Pericardium fibroblast (primary cell): ENCODE results near the gene FTSJ3. TPM values are rescaled to one million over a fixed set of nuclear protein-coding genes. Genes with fewer than 3 reads are reported as not detected.

Experiments used
- total RNA-seq: library from RNA; depleted of rRNA; stranded (reverse); fragments of >200 nt; gene quantifications from 2 replicates; pipeline ENCODE4 v1.2.3, GENCODE V29; 2015

FTSJ3 gene, protein sequence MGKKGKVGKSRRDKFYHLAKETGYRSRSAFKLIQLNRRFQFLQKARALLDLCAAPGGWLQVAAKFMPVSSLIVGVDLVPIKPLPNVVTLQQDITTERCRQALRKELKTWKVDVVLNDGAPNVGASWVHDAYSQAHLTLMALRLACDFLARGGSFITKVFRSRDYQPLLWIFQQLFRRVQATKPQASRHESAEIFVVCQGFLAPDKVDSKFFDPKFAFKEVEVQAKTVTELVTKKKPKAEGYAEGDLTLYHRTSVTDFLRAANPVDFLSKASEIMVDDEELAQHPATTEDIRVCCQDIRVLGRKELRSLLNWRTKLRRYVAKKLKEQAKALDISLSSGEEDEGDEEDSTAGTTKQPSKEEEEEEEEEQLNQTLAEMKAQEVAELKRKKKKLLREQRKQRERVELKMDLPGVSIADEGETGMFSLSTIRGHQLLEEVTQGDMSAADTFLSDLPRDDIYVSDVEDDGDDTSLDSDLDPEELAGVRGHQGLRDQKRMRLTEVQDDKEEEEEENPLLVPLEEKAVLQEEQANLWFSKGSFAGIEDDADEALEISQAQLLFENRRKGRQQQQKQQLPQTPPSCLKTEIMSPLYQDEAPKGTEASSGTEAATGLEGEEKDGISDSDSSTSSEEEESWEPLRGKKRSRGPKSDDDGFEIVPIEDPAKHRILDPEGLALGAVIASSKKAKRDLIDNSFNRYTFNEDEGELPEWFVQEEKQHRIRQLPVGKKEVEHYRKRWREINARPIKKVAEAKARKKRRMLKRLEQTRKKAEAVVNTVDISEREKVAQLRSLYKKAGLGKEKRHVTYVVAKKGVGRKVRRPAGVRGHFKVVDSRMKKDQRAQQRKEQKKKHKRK
- total RNA-seq, result 45.5 and 48.1 TPM in 2 replicates

GRCh38 chr17:63827002-63827800, at the start of gene FTSJ3, which contains the start of gene PSMC5:
Gene FTSJ3, minus strand, starts transcription at chr17:63827663. Its CDS starts 761 bp downstream, at chr17:63826902.
Gene PSMC5, plus strand, starts transcription at chr17:63827431. Its CDS starts 60 bp downstream, at chr17:63827491.

DNA sequence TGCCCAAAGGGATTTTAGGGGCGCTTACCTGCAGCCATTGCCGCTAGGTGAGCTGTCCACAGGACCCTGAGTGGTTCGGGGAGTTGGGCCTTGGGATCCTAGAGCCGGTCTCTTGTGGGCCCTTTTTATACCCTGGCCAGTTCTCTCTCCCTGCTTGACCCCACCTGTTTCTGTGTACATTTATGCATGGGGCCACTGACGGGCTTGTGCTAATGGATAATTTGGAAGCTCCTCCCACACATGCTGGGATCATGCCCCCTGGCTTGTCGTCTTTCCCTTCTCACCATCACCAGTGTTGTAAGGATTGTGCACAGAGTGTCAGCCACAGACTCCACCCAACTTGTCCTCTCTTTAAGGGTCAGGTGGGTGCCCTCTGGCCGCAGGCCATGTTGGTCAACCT, 46.1 kb upstream of the FTSJ3 start, which contains the start of gene CSH2:
TSS of gene CSH2 (minus strand) at position 101 of the 400 bp plus-strand sequence. CDS start at position 38, 63 bp downstream.

GRCh38 chr17:63842540-63843386, 15.3 kb upstream of the FTSJ3 start, which contains the start of gene SMARCD2:
Gene SMARCD2, minus strand, starts transcription at chr17:63842685. Its CDS starts 11 bp downstream, at chr17:63842674.

DNA sequence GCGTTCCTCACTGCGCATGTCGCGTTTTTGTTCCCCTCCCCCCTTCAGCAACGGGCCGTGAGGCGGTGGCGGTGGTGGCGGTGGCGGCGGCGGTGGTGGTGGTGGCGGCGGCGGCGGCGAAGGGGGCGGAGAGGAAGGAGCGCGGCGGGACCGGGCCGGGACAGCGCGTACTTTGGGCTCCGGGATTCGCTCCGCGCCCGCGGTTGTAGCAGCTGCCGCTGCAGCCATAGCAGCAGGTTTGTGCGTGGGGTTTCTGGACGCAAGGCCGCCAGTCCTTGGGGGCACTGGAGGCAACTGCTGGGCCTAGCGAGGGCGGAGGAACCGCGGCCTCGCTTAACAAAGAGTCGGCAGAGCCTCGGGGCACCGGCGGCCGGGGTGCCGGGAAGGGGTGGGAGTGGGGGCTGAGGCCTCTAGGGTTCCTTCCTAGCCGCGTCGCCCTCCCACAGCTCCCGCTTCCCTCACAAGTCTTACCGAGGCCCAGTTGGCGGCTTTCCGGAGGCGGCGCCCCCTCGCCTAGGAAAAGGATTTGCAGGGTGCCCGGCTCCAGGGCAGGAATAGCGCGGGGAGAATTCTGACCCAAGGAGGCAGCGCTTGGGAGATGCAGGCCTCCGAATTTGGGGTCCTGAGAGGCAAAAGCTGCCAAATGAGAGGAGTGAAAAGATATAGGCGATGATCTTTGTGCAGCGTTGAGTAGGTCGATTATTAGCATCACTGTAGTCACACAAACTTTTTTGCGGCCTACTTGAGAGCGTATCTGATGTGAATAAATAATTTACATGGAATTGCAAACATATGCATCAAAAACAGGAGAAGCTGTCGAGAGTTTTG, 53.1 kb downstream of the FTSJ3 start, which contains the start of gene DDX42:
TSS of gene DDX42 (plus strand) at position 30 of the 828 bp plus-strand sequence. CDS start 12,880 bp downstream, outside the sequence.

GRCh38 chr17:63773272-63774140, 54.0 kb downstream of the FTSJ3 start, which contains the start of gene CCDC47:
Gene CCDC47, minus strand, starts transcription at chr17:63773597. Its CDS starts 7,422 bp downstream, at chr17:63766175.

Other genes starting within 250 kb of the FTSJ3 start
- 14.9 and 16.1 TPM in 2 replicates for gene TACO1, start 226.8 kb downstream of the FTSJ3 start, total RNA-seq
- 26.4 and 28.0 TPM in 2 replicates for gene MAP3K3, start 205.2 kb downstream of the FTSJ3 start, total RNA-seq
- 13.9 and 16.3 TPM in 2 replicates for gene LIMD2, start 127.5 kb downstream of the FTSJ3 start, total RNA-seq
- gene STRADA, start 85.9 kb downstream of the FTSJ3 start, total RNA-seq, result 13.6 and 18.1 TPM in 2 replicates
- 27.9 and 38.9 TPM in 2 replicates for gene CCDC47, start 54.1 kb downstream of the FTSJ3 start, total RNA-seq
- gene DDX42, start 53.5 kb downstream of the FTSJ3 start, total RNA-seq, result 28.0 and 46.6 TPM in 2 replicates
- 50.2 and 65.2 TPM in 2 replicates for gene PSMC5, start 232 bp downstream of the FTSJ3 start, total RNA-seq
- gene SMARCD2, start 15.0 kb upstream of the FTSJ3 start, total RNA-seq, result 212 and 236 TPM in 2 replicates
- not detected in 2 replicates for gene CSH2, start 46.0 kb upstream of the FTSJ3 start, total RNA-seq
- gene GH2, start 54.3 kb upstream of the FTSJ3 start, total RNA-seq, result not detected in 2 replicates
- not detected in 2 replicates for gene CSH1, start 68.9 kb upstream of the FTSJ3 start, total RNA-seq
- gene CSHL1, start 83.6 kb upstream of the FTSJ3 start, total RNA-seq, result not detected in 2 replicates
- gene GH1, start 91.2 kb upstream of the FTSJ3 start, total RNA-seq, result not detected in 2 replicates
- gene CD79B, start 104.7 kb upstream of the FTSJ3 start, total RNA-seq, result not detected in 2 replicates
- under 0.01 TPM in 1 of 2 replicates, not detected in the other for gene SCN4A, start 145.3 kb upstream of the FTSJ3 start, total RNA-seq
- 0.82 and 3.8 TPM in 2 replicates for gene PRR29, start 170.7 kb upstream of the FTSJ3 start, total RNA-seq
- 0.70 and 0.77 TPM in 2 replicates for gene ICAM2, start 193.0 kb upstream of the FTSJ3 start, total RNA-seq